ENCODE measurements around the gene EFCC1.
A peak's percentile ranks its signal among the peaks of the same experiment; 100 is the strongest.

DNA sequence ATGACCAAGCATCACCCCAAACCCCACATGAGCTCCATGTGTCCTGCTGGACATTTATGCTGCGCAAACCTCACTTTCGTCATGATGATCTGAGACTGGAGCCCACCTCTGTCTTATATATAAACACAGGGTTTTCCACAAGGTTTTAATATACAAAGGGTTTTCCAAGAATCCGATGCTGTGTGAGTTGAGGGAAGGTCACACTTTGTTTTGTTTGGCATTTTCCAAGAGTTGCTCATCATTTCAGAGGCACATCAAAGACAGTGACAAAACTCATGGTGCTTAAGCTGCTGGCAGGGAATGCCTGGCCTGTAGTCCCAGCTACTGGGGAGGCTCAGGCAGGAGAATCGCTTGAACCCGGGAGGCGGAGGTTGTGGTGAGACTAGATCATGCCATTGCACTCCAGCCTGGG lies 20.0 kb downstream of the EFCC1 start:
- TF ChIP-seq, protein P1, sequence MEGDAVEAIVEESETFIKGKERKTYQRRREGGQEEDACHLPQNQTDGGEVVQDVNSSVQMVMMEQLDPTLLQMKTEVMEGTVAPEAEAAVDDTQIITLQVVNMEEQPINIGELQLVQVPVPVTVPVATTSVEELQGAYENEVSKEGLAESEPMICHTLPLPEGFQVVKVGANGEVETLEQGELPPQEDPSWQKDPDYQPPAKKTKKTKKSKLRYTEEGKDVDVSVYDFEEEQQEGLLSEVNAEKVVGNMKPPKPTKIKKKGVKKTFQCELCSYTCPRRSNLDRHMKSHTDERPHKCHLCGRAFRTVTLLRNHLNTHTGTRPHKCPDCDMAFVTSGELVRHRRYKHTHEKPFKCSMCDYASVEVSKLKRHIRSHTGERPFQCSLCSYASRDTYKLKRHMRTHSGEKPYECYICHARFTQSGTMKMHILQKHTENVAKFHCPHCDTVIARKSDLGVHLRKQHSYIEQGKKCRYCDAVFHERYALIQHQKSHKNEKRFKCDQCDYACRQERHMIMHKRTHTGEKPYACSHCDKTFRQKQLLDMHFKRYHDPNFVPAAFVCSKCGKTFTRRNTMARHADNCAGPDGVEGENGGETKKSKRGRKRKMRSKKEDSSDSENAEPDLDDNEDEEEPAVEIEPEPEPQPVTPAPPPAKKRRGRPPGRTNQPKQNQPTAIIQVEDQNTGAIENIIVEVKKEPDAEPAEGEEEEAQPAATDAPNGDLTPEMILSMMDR (IDR thresholded peaks at IDR 0.05), result no peak
- no peak for TF ChIP-seq POLR2A (IDR thresholded peaks at IDR 0.05)
- TF ChIP-seq POLR2AphosphoS5 (IDR thresholded peaks at IDR 0.05), result peak in 1 of 4 donors; percentile 19

Data from sigmoid colon (tissue), 4 donors.